ENCODE results near the gene HNF4A.

The HNF4A gene

GRCh38 chr20:44460795-44461141 lies 105.3 kb downstream of the HNF4A start:
- TF ChIP-seq FOXM1 (IDR thresholded peaks at IDR 0.05; ENCODE audit: borderline replicate concordance, low read depth) (no peak), RAD21 (IDR thresholded peaks at IDR 0.05; ENCODE audit: low read depth) (peak; percentile 74), TEAD4 (IDR thresholded peaks at IDR 0.05) (no peak), REST (IDR thresholded peaks at IDR 0.05; ENCODE audit: low read depth) (no peak)

- no peak for TF ChIP-seq CEBPB (IDR thresholded peaks at IDR 0.05)
- TF ChIP-seq MAX (IDR thresholded peaks at IDR 0.05) = no peak
- no peak for TF ChIP-seq YY1 (IDR thresholded peaks at IDR 0.05; ENCODE audit: low read depth)
Measured at GRCh38 chr20:44461142-44461802, 105.8 kb downstream of the HNF4A start.

- TF ChIP-seq TEAD4 (IDR thresholded peaks at IDR 0.05) (no peak), CREB1 (IDR thresholded peaks at IDR 0.05; ENCODE audit: low read depth) (no peak), EGR1 (IDR thresholded peaks at IDR 0.05) (no peak), USF1 (IDR thresholded peaks at IDR 0.05) (no peak), ZBTB7A (IDR thresholded peaks at IDR 0.05; ENCODE audit: low read depth) (no peak)
Measured at GRCh38 chr20:44461803-44462174, 106.3 kb downstream of the HNF4A start.

GRCh38 chr20:44463466-44463865 lies 108.0 kb downstream of the HNF4A start:
- TF ChIP-seq MAX (IDR thresholded peaks at IDR 0.05) (no peak), TEAD4 (IDR thresholded peaks at IDR 0.05) (no peak), RAD21 (IDR thresholded peaks at IDR 0.05; ENCODE audit: low read depth) (no peak), CREB1 (IDR thresholded peaks at IDR 0.05; ENCODE audit: low read depth) (no peak), CEBPB (IDR thresholded peaks at IDR 0.05) (no peak), TCF12 (IDR thresholded peaks at IDR 0.05; ENCODE audit: low read depth) (no peak), FOXM1 (IDR thresholded peaks at IDR 0.05; ENCODE audit: borderline replicate concordance, low read depth) (no peak), YY1 (IDR thresholded peaks at IDR 0.05; ENCODE audit: low read depth) (no peak), ZBTB7A (IDR thresholded peaks at IDR 0.05; ENCODE audit: low read depth) (no peak), EP300 (IDR thresholded peaks at IDR 0.05; ENCODE audit: borderline replicate concordance) (no peak), USF1 (IDR thresholded peaks at IDR 0.05) (no peak), REST (IDR thresholded peaks at IDR 0.05; ENCODE audit: low read depth) (no peak), TAF1 (IDR thresholded peaks at IDR 0.05; ENCODE audit: low read depth) (no peak), NFIC (IDR thresholded peaks at IDR 0.05) (no peak), EGR1 (IDR thresholded peaks at IDR 0.05) (no peak)

- TF ChIP-seq ZBTB7A (IDR thresholded peaks at IDR 0.05; ENCODE audit: low read depth) (no peak), REST (IDR thresholded peaks at IDR 0.05; ENCODE audit: low read depth) (no peak), YY1 (IDR thresholded peaks at IDR 0.05; ENCODE audit: low read depth) (no peak), RAD21 (IDR thresholded peaks at IDR 0.05; ENCODE audit: low read depth) (no peak)
Measured at GRCh38 chr20:44464514-44464913, 109.0 kb downstream of the HNF4A start.

Measured in Ishikawa (cell line).